Right forelimb (tissue), 1 donor: ENCODE measurements around the gene SMOC2.
"Not testable (repeated sequence)": the region's sequence is repeated elsewhere in the genome, so short reads cannot be mapped to it uniquely, and the experiment has no call there.

ENCODE experiments used
- DNase-seq: peaks from one replicate; pipeline ENCODE4 v3.0.0-alpha.2; 2018

Gene SMOC2

DNA sequence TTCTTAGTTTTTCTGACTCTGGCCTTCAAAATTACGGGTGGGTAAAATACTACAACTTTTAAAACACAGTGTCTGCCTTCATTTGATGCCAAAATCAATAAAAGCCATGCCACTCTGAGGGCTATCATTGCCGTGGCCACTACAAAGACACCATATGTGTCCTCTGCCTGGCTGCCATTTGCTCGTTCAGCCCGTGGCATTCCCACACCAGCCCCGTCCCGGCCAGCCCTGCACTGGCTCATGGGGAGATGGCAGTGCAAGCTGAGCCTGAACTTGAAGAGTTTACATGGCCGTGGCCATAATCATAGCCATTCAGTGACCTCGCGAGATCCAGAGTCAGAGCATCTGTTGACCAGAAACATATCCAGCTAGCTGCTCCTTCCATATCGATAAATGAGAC is 79.2 kb downstream of the SMOC2 start:
- DNase-seq, result no peak

GRCh38 chr6:168524571-168525001 is 83.6 kb downstream of the SMOC2 start:
- DNase-seq, result peak; percentile 72

GRCh38 chr6:168525114-168525513 is 84.1 kb downstream of the SMOC2 start:
- DNase-seq, result no peak

DNA sequence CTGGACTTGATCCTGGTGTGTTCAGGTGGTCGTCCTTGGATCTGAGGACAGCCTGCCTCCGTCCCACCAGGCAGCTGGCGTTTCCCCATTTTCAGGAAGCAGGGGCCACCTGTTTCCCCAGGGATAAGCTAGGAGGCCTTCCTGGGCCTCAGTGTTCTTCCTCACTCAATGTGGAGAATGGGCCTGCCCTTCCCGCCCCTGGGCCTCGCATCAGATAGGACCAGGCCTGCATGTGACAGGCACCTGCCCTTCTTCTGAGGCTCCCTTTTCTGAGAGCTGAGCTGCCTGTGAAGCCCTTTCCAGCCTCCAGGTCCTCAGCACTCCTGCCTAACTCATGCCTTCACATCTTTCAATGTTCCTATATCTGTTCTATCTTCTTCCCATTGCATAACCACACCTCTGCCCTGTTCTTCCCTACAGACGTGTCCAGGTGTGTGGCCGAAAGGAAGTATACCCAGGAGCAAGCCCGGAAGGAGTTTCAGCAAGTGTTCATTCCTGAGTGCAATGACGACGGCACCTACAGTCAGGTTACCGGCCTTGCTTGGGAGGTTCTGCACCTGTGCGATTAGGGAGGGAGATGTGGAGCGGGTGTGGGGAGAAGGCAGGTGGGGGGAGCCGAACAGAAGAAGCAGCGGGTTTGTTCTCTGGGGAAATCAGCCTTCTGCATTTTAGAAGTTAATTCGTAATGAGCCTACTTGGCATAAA is 85.1 kb downstream of the SMOC2 start:
- no peak for DNase-seq

- no peak for DNase-seq
These were observed 85.9 kb downstream of the SMOC2 start for GRCh38 chr6:168526841-168527281.

DNA sequence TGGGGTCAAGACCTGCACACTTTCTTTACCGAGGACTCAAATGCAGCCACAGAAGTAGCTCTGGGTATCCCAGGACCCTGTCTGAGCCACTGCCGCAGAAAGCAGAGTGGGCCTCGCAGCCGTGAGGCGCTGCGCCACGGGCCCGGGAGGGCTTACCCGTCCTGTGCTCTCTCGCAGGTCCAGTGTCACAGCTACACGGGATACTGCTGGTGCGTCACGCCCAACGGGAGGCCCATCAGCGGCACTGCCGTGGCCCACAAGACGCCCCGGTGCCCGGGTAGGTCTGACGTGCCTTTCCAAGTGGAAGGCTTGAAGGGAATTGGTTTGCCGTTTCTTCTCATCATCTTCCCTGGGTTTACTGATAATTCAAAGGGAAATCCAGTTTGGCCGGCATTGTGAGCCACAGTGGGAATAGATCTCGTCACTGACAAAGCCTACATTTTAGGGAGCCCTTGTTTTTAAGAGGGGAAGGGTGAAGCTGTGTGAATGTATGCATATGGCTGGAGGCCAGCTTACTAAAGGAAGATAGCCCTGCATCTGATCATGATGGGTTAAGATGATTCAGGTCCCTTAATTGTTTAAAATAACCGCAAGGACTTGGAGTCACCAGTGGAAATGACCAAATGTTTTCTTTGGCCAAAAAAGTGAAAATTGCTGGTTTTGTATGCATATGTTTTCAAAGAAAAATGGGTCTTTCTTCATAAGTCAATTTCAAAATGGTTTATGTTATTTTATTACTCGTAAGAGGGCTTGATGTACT is 86.6 kb downstream of the SMOC2 start:
- DNase-seq, result no peak

- DNase-seq, result no peak
These were observed 87.6 kb downstream of the SMOC2 start for GRCh38 chr6:168528474-168529095.

DNA sequence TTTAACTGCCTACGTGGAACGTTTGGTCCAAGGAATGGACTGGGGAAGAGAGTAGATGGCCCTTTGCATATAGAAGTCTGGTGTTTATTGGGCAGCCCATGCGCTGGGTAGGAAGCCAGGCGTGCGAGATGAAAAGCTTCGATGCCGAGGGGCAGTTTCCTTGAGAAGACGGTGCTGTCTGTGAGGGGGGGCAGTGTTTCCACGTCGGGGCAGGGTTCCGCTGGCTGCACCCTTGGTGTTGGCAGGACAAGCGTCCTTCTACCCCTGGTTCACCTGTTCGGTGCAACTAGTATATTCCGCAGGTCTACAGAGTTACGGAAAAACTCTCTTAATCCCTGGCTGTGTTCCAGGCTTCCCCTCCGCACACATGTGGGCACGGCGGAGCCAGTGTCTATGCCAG is 88.2 kb downstream of the SMOC2 start:
- DNase-seq, result no peak

GRCh38 chr6:168530653-168531071 is 89.7 kb downstream of the SMOC2 start:
- no peak for DNase-seq

GRCh38 chr6:168532070-168532469 is 91.1 kb downstream of the SMOC2 start:
- DNase-seq, result no peak

DNA sequence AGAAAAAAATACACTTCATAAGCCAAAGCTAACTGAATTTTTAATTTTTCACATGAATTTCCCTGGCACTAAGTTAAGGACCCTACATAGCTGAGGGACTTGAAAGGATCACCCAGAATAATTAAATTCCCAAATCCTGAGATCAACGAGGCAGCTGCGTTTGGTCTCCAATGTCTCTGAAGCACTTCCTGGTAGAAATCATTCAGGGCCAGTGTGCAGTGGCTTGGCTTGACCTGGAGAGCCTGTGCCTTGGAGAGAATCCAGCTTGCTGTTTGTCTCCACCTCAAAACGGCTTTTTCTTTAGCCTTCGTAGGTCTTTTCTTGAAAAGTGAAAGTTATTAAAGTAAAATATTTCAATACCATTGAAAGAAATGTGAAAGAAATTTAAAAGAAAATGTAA is 92.4 kb downstream of the SMOC2 start:
- DNase-seq, result no peak

DNA sequence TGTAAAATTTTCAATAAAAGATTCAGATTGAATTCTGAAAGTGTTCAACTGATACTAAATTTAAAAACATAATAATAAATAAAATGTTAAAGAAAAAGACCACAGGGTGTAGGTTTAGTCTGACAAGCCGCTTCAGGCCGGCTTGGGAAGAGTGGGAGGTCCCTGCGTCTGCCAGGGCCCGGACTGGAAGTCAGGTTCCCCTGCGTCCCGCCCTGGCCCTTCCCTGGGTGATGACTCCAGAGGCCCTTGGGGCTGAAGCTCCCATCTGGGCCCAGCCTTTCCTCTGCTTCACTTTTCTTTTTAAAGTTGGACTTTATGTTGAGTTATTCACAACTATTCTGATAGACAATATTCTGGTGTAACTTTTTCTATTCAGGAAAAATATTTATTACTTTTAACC is 93.3 kb downstream of the SMOC2 start:
- DNase-seq, result no peak

DNA sequence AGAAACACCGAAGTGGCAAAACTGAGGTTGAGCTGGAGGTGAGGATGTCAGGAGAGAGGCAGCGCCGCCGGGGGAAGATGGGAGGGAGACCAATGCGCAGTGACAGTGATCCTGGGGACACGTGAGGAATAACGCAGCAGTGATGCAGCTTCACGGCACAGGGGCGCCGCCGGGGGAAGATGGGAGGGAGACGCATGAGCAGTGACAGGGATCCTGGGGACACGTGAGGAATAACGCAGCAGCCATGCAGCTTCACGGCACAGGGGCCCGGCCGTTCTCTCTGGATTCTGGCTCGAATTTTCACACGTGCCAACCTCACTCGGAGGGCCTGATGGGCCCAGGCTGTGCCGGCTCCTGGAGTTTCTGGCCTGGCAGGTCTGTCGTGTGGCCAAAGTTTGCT is 94.7 kb downstream of the SMOC2 start:
- no peak for DNase-seq

DNA sequence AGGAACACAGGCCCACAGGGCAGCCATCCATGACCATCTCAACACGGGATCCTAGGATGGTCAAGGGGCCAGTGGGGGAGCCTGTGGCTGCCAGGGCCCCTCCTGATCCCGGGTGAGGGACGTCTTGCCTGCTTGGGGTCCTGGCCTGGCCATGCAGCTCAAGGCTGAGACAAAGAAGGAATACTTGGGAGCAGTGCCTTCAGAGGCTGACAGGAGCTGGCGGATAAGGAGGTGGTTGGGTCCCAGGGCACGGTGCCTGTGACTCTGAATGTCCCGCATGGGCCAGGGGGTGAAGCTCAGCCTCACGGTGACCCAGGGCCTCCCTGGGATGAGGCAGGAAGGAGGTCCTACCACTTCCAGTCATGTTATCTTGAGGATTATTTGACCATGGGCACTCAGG is 95.2 kb downstream of the SMOC2 start:
- no peak for DNase-seq

GRCh38 chr6:168536665-168537539 is 95.9 kb downstream of the SMOC2 start:
- DNase-seq, result no peak

DNA sequence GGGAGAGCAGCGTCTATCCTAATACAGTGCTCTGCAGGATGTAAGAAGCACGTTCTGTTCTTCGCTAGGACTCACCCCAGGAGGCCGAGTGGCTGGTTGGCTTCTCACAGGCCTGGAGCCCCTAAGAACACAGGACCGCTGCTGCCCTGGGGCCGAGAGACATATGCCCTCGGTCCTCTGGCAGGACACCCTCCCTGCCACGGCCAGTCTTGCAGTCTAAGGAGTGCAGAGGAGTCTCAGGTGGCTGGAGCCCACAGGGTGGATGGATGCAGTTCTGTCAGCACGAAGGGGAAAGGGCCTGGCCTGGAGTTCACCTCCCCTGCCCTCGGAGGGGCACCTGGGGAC is 96.5 kb downstream of the SMOC2 start:
- no peak for DNase-seq

- DNase-seq, result not testable (repeated sequence)
These were observed 97.4 kb downstream of the SMOC2 start for GRCh38 chr6:168538188-168538891.

DNA sequence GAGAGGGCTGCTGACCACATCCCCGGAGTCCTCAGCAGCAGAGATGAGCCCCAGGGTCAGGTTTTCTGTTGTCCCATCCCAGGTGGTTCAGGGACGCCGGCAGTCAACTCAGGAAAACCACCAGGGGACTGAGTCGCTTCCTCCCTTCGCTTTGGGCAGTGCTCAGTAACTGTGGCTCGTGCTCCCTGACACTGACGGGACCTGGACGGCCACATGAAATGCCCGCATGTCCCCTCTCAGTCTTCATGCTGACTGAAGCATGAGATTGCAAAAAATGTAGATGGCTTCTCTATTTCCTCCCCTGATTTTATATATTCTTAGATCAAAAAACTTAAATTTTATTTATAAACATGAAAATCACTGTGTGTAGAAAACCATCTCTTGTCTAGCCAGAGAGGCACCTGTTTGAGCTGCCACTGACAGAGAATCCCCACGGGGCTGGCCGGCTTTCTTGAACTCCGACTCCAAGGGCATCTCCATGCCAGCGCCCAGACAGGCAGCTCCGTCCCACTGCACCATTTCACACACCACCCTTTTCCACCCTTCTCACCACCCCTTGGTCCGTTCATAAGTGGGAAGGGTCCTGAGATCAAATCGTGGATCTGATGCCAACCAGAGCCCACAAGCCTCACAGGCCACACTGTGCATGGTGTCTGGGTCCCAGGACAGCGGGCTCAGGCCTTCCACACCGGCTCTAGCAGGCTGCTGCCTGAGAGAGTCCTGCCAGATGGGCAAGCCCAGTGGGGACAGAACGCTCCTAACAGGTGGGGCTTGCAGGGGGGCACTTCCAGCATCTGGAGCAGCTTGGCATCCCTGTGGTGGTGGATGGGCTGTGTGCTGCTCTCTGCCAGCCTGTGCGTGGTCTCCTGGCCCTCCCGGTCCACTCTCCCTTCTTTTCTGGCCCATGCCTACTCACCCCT is 98.2 kb downstream of the SMOC2 start:
- no peak for DNase-seq

DNA sequence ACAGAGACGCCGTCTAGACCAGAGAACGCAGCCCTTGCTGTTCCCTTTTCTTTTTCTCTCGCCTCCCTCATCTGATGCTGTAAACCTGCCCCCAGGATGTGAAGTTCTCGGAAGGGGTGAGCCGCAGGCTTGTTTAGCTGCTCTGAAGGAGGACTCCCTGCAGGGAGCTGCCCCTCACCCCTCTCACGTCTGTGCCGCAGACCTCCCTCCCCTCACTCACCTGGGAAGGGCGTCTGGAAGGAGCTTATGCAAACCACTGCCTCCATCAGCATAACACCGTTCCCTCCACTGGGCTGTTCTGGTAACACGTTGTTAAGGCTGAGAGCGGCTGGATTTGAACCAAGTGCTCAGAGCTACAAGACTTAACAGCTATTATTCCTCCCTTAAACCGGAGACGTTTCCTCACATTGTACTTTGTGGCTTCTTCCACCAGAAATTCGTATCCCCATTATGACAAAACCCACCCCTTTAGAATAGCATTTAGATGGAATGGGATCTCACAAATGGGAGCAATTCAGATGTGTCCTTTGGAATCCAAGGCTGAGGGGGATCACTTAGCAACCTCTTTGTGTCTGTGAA is 99.8 kb downstream of the SMOC2 start:
- DNase-seq, result no peak

DNA sequence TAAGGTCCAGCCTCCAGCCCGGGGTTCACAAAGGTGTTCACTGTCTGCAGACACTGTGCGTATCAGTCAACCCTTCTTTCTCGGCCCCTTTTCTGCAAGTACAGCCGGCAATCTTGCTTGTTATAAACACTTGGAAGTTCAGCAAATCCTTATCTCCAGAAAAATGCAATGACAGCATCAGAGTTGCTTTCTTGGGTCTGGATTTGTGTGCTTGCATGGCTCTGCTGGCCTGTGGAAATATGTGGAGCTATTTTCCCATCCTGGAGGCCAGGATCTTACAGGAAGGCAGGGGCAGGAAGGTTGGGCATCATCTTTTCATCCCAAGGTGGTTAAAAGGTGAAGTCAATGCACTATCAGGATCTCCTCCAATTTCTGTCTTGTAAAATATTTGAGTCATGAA is 100.3 kb downstream of the SMOC2 start:
- DNase-seq, result no peak

- DNase-seq, result no peak
These were observed 101.3 kb downstream of the SMOC2 start for GRCh38 chr6:168542301-168542700.
